Measurements from ENCODE around the gene ADA.
"Not testable (repeated sequence)": the region's sequence is repeated elsewhere in the genome, so short reads cannot be mapped to it uniquely, and the experiment has no call there.

Gene ADA
- total RNA-seq = 28.9 reads per million, percentile 55 among the genes with 10 or more reads in this experiment

DNA sequence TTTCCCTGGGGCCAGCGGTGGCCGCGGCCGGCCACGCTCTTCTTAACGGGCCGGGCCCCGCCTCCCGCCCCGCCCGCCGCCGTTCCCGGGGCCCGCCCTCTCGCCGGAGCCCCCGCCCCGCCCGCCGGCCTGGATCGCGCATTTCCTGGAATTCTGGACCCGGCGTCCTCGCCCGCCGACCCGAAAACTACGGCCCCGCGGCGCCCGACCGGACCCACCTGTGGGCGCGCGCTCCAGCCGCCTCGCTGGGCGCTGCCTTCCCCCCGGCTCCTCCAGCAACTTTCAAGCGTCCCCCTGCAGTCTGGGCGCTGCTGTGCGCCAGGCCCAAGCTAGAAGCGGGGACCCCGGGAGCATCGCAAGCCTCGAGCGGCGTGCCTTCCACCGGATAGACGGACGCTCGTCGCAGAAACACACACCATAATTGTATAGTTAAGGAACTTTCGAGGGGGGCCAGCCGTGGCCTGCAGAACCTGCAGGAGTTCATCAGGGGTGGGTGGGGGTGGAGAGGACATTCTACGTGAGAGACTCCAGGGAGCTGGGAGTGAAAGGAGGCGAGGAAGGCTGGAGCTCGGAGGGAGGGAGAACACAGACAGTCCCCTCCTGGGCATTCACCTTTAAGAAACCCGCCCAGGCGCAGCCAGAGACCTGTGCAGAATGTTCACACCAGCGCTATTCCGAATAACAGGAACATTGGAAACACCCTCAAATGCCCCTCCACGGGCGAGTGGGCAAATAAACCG, at the start of gene ADA:
ADA (minus strand) TSS at position 16 of the 740 bp plus-strand sequence. CDS start 92 bp downstream, outside the sequence.
- peak; percentile 31 for DNase-seq

DNA sequence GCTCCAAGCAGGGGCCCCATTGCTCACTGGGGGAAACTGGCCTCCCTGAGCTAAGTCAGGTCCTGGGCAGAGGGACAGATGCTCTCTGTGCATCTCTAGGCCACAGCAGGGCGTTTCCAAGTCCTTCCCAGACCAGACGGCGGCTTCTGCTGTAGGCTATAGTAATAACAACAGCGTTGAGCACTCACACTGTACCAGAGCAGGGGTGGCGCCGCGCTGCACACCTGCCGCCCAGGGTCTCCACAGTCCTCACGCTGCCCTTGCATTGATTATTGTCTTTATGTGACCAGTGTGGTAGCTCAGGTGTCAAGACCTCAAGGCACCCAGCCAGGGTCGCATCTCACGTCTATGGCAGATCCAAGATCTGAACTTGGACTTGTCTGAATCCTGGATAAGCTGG, 48.8 kb upstream of the ADA start:
- DNase-seq = no peak

DNA sequence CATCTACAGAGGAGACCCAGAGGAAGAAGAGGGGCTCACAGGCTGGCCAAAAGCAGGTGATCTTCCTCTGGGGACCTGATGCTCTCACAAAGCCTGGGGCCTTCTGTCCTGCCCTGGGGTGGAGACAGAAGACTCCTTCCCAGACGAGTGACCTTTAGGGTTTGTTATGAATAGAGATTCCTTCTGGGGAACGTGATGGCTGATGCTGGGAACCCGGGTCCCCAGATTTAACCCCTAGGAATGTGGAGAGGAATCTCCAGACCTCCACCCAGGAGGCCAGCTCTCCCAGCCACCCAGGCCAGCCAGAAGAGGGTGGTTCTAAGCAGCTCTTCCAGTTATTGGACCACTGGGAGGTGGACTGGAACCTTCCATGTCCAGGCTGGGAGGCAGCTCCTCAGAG, 46.9 kb upstream of the ADA start:
- DNase-seq = no peak

DNA sequence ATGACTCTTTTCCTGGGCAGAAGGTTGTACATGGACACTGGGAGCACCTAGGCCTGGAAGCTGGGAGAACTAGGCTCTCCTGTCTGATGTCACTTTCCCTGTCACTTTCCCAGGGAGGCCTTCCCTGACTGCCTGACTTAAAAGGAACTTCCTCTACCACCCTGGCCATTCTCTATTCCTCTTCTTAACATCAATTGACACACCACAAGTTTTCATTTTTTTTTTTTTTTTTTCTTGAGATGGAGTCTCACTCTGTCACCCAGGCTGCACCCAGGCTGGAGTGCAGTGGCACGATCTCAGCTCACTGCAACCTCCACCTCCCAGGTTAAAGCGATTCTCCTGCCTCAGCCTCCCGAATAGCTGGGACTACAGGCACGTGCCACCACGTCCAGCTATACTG, 45.5 kb upstream of the ADA start:
- not testable (repeated sequence) for DNase-seq

DNA sequence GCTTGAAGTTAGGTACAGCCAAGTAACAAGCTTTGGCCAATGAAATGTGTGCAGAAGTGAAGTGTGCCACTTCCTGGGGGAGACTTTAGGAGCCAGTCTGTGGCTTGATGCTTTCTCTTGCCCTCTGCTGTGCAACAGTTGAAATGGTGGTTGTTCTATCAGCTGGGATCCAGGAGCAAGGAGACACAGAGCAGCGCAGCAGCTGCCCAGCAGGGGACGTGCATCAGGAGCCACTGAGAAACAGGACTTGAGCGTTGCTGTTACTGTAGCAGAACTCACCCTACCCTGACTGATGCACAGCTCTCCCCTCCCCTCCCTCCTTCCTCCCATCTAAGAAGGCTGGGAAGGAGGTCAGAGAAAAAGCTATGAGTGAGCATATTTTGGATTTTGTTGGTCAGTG, 44.8 kb upstream of the ADA start:
- DNase-seq = no peak

DNA sequence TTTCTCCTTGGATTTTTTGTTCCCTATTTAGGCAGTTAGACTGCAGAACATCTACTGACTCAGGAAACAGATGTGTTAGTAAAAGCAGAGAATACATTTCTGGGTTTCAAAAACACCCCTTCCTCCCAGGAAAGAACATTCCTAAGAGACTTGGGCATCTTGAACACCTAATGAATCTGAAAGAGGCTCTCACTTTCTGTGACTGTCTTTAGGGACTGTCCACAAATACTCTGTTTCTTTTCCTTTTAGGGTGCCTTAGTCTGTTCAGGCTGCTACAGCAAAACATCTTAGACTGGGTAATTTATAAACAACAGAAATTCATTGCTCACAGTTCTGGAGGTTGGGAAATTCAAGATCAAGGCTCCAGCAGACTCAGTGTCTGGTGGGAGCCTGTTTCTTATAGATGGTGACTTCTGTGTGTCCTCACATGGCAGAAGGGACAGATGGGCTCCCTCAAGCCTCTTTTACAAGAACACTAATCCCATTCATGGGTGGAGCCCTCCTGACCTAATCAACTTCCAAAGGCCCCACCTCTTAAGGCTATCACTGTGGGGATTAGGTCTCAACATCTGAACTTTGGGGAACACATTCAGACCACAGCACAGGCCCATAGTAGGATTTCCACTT, 44.3 kb upstream of the ADA start:
- no peak for DNase-seq

DNA sequence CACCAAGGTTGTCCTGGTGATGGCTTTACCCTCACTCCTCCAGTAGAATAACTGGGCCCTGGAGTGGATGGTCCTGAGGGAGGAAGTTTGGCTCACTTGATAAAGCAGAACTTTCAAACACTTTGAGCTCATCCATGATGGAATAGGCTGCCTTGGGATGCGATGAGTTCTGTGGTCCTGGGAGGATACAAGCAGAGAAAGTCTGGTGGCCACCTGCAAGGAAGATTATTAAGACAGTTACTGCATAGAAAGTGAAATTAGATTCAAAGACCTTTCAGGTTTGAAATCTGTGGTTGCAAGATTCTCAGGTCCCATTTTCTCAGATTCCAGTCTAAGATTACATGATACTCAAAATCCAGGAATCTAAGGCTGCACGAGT, 43.8 kb upstream of the ADA start:
- no peak for DNase-seq

DNA sequence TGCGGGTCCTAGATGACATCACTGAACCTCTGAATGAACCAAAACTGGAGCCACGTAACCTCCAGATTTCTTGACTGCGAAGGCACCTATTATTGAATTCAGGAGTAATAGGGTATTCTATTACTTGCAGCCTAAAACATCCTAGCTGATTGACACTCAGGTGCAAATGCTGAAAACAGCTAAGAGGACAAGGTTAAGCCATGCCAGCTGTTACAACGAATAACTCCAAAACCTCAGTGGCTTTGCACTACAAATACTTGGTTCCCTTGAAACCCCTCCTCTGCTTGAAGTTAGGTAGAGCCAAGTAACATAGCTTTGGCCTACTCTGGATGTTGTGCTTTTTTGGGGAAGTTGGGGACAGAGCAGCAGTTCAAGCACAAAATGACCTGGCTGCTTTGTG, 42.7 kb upstream of the ADA start:
- no peak for DNase-seq

DNA sequence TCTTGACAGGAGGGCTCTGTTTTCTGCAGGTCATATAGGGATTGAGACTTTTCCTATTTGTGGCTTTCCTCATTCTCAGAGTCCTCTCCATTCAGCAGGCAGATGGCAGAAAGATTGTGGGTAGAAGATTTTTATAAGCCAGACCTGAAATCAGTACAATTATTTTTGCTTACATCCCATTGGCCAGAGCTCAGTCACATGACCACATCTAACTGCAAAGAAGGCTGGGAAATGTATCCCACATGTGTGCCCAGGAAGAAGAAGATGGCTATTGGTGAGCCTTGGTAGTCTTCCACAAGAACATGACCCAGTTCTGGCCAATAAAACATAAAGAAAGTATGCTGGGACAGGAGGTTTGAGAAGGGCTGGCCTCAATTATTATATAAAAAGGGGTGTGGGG, 42.1 kb upstream of the ADA start:
- DNase-seq = no peak

DNA sequence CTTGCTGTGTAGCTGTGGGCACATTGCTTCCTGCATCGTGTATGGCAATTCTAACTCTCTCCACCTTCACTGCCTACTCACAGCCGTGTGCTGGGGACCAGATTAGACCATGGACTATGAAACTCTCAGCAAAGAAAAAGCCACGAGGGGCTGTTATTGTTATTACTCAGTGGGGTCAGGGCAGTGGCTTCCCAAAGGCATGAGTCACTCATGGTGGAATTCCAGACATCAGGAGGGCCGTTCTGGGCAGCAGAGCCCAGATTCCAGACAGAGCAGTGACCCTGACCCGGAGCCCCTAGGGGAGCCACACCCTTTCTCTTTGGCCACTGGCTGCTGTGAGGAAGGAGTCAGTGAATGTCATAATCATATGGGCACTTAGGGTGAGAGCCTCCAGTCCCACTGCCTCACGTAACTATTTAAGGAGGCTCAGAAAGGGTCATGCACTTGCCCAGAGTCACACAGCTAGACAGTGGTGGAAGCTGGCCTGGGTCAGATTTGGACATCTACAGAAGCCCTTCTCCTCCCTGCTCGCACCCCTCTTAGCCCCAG, 41.5 kb upstream of the ADA start:
- DNase-seq = no peak

DNA sequence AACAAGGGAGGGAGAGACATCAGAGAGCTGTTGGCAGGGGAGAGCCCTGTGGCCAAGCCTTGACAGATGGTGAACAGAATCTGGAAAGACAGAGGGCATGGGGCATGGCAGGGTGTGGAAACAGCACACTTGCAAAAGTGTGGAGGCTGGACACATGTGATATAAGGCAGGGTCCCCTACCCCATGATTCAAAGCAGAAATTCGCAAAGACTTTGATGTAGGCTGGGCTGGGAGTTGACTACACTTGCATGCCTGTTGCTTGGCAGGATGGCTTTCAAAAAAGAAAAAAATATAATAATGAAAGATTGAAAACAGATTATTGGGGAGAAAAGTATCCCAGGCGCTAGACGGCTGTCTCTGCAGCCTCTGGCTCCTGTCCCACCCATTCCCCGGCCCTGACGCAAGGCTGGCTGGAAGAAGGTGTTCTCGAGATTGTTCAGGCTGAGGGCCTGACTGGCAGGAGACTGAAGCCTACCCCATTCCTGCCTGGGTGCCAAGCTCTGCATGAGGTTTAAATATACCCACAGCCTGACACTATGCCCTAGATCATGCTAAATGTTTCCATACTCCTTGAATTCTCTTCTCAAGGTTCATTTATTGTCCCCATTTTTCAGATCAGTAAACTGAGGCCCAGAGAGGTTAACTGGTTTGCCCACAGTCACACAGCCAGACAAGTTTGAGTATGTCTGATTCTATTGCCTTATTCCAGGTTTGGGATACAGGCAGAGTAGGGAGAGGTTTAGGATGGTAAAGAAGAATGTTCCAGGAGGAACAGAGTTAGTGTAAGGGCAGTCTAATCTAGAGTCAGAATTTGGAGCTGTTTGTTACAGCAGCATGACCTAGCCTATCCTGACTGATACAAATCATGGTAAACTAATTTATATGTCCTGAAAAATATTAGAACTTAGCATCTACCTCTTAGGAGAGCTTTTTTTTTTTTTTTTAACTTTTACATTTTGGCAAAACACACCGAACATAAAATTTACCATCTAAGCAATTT, 40.2 kb upstream of the ADA start:
- no peak for DNase-seq

DNA sequence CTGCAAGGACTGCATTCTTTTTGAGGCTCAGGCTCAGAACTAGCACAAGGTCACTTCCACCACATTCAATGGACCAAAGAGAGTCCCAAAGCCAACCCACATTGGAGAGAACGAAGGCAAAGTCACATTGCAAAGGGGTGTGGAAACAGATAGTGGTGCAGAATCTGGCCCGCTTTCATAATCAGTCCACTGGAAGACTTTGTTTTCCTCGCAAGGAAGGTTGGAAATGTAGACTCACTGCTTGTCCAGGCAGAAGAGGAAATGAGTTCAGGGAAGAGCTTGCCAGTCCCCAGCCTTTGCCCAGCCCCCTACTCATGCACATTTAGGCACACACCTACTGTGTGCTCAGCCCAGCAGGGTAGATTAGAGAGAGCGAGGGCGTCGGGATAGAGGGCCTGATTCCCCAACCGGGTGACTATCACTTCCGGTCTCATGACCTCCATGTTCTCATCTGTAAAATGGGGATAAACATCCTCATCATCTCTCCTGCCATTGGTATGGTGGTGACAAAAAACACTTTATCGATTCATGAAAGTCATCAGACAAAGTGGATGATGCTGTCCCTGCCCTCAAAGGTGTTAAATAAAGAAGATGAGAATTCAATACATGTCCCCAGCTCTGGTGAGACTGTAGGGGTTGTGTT, 39.4 kb upstream of the ADA start:
- no peak for DNase-seq

DNA sequence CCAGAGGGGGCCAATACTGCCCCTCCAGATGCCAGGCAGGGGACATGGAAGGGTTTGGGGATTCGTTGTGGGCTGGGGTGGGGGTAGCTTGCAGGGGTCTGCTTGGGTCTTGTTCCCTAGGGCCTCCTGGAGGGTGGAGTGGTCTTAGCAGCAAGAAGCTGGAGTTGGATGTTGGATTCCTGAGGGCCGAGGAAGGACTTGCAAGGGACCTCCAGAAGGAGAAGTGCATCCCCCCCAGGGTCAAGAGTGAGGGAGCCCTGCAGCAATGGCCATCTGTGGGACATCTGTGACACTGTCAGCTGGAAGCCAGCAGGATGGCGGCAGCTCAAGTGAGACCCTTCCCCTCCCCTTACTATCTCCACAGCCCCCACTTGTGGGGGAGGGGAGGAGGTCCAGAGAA, 38.3 kb upstream of the ADA start:
- DNase-seq = no peak

DNA sequence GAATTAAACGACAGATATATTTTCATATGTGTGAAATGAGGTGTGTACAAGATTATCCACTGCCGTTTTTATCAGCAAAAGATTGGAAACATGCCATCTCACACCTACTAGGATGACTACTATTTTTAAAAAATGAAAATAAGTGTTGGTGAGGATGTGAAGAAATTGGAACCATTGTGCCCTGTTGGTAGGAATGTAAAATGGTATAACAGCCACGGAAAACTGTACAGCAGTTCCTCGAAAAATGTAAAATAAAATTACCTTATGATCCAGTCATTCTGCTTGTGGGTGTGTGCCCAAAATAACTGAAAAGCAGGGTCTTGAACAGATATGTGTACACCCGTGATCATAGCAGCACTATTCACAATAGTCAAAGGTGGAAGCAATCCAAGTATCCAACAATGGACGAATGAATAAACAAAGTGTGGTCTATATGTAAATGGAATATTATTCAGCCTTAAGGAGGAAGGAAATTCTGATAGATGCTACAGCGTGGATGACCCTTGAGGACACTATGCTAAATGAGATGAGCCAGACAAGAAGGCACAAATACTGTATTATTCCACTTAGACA, 36.6 kb upstream of the ADA start:
- no peak for DNase-seq

DNA sequence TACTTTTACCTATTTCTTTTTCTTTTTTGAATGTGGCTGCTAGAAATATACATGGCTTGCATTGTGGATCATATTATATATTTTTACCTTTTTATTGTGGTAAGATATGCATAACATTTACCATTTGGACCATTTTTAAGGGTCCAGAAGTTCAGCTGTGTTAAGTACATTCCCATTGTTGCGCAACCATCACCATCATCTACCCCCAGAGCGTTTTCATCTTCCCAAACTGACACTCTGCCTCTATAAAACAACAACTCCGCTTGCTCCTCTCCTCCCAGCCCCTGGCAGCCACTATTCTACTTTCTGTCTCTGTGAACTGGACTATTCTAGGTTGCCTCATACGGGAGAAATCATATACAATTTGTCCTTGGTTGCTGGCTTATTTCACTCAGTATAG, 35.4 kb upstream of the ADA start:
- DNase-seq = no peak

DNA sequence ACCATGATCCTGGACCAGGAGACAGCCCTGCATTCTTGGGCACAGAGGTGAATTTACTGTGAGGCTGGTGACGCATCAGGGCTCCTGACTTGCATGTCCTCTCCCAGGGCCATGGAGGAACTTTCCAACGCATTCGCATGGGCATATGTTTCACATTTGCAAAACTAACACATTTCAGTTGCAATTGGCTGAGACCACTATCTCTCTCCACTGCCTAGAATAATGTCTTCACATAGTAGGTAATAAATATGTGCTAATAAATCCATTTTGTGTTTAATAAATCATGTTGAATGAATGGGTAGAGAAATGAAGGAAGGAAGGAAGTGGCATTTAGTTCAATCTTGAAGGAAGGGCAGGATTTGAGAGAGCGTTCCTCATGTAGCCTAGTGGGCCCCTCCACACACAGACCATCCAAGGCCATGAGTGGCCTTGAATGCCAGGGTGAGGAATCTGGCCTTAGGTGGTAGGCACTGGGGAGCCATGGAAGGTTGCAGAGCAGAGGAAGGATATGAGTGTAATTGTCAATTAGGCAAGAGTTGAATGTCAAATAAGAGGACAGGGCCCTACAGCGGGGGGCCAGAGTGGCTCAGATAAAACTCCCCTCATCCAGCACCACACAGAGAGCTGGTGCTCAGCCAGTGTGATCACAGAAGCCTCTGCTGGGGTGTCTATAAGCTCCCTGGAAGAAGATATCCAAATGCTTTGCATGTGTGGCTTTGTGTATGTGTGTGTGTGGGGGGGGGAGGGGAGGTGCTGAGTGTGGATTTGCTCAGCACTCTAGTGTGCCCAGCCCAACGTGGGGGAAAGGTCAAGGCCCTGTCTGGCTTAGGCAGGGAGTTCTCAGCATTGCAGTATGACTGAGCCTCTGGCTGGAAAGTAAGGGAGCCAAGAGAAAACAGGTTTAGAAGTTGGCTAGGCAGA, 32.8 kb upstream of the ADA start:
- no peak for DNase-seq

DNA sequence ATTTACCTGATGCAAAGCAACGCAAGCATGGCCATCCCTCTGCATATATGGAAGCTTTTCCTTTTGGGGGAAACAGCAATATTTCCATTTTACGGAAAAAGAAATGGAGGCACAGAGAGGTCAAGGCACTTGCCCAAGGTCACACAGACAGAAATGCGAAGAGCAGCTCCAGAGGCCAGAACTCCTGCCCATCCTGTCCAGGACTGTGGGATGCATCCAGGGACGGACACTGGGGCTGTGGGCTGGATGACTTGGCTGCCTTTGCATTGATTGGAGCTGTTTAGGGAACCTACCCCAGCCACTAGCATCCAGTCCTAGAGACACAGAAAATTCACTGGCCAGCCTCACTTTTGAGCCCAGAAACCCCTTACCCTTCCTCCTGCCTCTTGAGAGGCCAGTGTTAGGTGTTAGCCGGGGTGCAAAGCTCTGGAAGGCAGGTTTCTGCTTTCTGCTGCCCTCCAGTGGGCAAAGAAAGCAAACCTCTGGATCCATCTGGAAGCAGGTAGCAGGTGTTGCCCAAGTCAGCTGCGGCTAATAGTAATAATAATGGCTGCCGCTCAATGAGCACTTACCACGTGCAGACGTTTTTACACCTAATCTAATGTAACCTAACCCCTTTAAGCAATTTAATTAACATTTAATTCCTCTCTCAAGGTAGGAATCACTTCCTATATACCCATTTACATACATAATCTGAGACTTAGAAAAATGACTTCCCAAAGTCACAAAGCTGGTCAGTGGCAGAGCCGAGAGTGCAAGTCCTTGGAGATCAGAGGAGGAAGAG, 32.0 kb upstream of the ADA start:
- peak; percentile 23 for DNase-seq

DNA sequence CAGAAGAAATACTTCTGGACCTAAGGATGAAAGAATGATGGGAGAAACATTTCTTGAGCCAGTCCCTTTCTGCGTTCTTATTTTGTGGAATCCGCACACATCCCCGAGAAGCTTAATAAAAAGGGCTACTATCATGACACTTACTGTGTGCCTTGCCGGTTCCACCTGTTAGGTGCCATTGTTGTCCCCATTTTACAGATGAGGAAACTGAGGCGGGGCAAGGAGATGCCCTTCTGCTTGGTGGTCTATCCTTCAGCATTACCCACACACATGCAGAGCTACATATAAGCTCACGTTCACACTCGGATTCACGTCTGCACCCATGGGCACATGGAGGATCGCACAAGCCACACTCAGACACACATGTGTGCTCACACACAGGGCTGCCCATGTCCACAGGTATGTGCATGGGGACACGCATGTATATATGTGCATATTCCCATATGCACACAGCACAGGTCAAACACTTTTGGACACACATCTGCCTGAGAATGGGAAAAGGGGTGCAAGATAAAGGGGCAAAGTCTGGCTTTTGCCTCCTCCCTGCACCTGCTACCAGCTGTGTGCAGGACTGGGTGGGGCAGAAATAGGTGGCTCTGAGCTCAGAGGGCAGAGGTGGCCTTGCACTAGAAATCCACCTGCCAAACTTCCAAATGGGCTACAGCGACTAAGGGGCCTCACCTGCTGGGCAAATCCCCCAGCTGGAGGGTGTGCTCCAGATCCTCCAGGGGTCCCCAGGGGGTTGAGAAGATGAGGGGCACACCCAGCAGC, 30.5 kb upstream of the ADA start:
- no peak for DNase-seq

DNA sequence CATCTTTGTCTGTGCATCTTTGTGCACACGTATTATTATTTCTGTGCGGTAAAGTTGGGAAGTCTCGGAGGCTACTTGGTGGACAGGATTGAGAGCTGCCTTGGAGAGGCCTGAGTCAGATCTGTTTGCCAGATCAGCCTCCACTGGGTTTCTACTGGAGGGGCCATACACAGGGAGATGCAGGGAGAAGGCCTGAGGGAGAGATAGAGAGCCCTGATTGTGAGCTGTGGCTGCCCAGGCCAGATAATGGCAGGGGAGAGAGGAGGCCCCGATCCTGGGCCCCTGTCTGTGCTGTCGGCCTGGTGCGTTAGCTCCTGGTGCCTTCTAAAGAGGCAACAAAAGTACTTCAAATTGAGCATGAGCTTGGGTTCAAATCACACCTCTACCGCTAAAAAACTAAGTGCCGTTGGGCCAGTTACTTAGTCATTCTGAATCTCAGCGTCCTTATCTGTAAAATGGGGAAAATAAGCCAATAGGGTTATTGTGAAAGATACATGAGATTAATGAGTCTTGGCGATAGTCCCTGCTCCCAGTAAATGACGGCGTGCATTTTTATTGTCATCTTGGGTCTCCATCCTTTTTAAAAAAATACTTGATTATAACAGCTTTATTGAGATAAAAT, 27.6 kb upstream of the ADA start:
- no peak for DNase-seq
